GM21619 (cell line): ENCODE measurements around the gene UBQLN1.

Source experiments
- ATAC-seq: cut with Tn5 transposase; IDR thresholded peaks from one replicate; pipeline ENCODE4 v1.9.1; 2021; ENCODE audit not compliant: unreplicated experiment

The UBQLN1 gene

DNA sequence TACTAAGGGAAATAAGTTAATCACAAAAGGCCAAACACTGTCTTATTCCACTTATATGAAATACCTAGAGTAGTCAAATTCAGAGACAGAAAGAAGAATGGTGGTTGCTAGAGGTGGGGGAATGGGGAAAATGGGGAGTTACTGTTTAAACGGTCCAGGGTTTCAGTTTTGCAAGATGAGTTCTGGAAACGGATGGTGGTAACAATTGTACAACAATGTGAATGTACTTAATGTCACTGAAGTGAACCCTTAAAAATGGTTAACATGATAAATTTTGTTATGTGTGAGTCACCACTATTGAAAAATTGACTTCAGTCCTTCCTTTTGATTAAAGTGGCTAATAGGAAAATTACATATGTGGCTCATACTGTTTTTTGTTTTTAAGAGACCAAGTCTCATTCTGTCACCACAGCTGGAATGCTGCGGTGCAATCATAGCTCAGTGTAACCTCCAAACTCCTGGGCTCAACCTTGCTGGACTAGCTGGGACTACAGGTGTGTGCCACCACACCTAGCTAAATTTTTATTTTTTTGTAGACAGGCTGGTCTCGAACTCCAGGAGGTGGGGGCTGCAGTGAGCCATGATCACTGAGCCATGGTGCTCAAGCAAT lies 8.7 kb downstream of the UBQLN1 start:
- ATAC-seq = peak; percentile 39

DNA sequence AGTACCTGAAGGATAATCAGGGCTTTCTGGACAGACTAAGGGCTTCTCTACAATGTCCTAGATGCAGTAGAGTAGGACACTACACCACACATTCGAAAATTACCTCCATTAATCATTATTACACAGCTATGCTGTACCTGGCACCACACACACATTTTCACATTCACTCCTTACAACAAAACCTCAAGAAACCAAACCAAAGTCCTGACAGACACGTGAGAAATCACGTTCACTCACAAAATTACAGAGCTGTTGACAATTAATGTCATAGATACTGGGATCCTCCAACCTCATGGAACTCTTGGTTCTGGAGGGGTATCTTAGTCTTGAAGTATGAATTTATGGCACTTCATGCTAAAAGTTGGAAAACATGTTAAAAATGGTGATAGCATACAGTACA lies 16.3 kb downstream of the UBQLN1 start:
- no peak for ATAC-seq

DNA sequence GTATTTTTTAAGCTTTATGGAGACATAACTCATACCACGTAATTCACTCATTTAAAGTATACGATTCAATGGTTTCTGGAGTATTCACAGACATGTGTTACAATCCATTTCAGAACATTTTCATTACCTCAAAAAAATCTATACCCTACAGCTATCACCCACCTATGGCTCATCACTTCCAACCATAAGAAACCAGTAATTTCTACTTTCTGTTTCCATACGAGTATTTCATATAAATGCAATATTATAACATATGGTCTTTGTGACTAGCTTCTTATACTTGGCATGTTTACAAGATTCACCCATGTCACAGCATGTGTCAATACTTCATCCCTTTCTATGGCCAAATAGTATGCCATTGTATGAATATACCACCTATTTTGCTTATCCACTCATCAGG lies 18.8 kb downstream of the UBQLN1 start:
- no peak for ATAC-seq

DNA sequence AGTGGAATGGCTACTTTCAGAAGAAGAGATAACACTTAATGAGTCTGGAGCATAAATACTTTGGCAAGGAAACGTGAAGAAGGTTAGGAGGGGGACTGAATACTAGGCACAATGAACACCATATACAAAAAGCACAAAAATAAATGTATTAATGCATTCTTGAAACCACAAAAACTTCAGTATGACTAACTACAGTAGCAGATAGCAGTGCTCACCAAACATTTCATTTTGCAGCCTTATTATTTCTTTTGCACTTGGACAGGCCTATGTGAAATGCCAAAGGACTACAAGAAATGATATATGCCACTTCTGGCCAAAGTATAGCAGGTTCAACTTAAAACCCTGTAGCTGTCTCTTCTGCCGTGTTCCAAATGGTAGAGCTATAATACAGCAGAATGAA lies 26.3 kb downstream of the UBQLN1 start:
- no peak for ATAC-seq

DNA sequence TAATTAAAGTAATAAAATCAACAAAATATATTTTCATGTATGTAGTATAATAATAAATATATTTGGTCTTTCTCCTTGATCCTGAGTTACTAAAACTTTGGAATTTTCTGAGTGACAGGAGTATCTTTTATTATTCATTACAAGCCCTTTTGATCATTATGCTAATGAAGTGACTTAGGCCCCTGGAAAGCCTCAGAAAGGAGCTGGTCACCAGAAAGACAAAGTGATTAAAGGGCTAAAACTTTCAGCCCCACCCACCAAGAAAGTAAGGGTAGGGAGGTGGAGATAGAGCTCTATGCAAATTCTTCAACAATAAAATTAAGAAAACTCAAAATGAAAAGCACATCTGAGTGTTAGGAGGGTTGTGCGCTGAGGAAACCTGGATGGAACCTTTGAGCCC lies 27.5 kb downstream of the UBQLN1 start:
- ATAC-seq = no peak

DNA sequence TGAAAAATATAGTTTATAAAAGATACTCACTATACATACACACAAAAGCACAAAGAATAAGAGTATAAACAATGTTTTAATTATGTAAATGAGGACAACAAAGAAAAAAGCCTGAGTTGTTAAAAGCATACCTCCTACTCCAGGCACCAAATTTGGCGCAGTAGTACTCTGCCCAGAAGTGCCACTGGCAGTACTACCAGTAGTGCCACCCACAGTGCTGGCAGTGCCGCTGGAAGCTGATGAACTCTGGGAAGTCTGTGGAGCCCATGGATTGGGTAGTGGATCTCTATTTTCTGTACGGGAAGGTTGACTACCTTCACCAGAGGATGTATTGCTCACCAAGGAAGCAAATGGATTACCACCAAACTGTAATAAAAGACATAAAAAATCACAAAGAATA lies 30.2 kb downstream of the UBQLN1 start:
- ATAC-seq = no peak

DNA sequence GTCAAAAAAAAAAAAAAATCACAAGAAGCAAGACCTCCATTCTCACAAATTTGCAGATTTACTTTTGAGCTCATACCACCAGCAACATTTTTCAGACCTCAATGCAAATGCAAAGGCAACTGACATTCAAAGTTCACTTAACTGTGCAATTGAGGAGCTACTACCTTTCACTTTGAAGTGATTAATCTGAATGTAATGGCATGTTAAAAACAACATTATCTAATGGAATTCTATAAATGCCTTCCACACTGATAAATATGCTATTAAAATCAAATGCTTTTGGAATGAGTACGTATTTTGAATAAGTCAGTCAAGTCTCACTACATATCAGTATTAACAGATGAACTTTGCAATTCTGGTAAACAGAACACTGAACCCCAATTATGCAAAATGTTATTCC lies 32.3 kb downstream of the UBQLN1 start:
- ATAC-seq = no peak

DNA sequence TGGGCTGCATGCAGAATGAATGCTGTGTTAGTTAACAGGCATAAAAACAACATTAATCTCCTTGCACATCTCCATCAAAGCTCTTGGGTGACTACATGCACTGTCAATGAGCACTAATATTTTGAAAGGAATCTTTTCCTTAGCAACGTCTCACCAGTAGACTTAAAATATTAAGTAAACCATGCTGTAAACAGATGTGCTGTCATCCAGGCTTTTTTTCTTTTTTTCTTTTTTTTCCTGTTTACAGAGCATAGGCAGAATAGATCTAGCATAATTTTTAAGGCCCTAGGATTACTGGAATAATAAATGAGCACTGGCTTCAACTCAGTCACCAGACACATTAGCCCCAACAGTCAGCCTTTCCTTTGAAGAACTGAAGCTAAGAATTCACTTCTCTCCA lies 36.3 kb downstream of the UBQLN1 start:
- ATAC-seq = no peak

DNA sequence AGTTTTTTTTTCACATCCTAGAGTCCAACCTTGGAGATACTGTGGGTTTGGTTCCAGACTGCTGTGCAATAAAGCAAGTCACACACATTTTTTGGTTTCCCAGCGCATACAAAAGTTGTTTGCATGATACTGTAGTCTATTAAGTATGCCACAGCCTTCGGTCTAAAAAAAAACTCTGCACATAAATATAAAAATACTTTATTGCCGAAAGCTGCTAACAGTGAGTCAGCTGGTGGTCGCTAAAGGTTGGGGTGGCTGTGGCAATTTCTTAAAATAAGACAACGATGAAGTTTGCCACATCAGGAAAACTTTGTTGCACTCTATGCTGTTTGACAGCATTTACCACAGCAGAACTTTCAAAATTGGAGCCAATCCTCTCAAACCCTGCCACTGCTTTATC lies 37.4 kb downstream of the UBQLN1 start:
- ATAC-seq = no peak

DNA sequence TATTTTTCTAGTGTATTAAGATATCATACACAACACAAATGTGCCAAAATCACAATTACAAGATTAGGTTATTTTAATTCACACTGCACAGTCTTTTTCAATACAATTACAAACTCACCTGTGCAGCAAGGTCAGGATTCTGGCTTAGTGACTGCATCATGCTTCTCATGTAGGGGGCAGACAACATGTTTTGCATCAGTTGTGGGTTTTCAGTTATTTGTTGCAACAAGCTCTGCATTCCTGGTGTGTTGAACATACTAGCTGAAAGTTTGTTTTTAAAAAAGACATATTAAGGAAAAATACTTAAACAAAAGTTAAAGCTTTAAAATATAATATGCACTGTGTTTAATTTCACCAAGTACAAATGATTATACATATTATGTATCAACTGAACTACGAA lies 38.7 kb downstream of the UBQLN1 start:
- no peak for ATAC-seq

DNA sequence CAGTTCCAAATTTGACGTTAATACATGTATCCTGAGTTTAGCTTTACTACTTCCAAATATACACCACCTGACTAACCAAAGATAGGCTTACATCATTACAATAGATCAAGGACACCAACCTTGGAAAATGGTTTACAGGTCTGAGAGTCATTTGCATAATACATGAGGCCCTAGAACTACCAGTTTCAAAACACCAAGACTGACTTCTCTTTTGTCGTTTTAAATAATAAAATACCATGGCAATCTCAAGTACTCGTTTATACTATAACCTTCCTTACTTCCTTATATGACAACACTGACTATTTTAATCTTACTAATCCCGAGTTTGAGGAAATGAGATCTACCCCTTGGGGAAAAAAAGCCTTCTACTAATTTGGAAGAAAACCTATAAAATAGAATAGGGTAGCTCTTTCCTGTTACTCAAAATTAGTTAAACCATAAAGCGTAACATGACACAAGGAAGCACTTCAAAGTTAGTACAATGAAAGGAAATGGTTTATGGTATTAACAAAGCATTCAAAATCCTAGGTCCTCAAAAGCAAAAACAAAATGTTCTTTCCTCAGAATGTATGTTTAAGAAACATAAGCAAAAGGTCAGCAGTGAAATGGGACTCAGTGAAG lies 42.1 kb downstream of the UBQLN1 start:
- ATAC-seq = peak; percentile 91

DNA sequence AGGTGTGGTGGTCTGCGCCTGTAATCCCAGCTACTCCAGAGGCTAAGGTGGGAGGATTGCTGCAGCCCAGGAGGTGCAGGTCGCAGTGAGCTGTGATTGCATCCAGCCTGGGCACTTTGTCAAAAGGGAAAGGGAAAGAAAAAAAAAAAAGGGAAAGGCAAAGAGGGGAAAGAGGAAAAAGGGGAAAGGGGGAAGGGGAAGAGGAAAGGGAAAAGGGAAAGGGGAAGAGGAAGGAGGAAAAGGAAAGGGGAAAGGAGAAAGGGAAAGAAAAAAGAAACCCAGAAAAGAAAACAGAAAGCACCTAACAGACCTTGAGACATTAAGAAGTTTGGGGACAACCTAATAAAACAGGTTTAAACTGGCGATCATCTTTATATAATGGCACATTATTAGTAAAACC lies 44.8 kb downstream of the UBQLN1 start:
- ATAC-seq = no peak

DNA sequence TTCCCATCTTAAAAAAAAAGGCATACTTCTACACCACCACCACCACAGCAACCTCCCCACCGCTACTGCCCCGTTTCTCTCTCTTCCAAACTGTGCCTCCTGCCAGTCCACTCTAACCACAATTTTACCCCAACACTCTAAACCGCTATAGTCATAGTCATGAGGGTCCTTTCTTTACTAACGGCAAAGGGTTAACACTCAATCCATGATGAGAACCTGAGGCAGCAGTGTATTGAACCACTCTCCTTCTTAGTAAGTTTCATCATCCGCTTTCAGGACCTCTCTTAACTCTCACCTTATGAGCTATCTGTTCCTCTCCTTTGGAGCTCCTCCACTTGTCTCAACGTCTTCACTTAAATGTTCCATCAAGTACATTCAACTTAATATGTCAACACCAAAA lies 50.8 kb downstream of the UBQLN1 start:
- peak; percentile 44 for ATAC-seq

DNA sequence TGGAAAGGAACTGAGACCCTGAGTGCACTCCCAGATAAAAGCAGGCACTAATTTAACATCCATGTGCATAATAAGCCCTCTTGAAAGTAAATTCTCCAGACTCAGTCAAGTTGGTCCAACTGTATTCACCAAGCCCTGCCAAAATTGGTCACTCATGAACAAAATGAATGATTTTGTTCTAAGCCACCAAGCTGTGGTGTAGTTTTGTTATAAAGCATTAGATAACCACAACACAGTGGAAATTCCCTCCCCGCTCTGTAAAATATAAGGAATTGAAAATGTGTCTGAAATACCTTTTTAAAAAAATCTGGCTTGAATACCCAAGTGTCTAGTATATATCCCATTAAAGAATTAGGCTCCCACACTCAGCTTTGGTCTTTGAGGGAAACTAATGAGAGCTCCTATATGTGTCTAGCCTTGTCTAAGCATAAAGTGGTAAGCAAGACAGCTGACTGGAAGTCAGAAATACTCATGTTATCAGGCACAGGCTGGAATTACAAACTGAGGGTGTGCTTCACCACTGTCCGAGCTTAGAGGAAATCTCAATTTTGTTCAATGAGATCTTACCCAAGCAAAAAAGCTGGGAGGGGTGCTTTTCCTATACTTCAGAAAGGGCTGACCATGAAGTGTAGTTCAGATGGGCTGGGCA lies 51.6 kb downstream of the UBQLN1 start:
- peak; percentile 46 for ATAC-seq

DNA sequence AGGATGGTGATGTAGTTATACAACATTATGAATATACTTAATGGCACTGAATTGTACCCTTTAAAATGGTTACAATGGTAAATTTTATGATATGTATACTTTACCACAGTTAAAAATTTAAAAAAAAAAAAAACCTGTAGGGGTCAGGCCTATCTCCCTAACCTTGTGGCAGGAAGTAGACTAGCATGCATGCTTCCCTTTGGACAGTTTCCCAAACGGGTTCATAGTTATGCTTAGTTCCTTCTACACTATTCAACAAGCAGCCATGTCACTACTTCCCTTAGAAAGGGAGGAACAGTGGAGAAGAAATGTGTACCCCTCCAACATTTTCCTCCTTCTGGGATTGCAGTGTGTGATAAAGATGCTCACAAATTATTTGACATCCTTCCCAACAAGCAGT lies 52.3 kb downstream of the UBQLN1 start:
- ATAC-seq = no peak

DNA sequence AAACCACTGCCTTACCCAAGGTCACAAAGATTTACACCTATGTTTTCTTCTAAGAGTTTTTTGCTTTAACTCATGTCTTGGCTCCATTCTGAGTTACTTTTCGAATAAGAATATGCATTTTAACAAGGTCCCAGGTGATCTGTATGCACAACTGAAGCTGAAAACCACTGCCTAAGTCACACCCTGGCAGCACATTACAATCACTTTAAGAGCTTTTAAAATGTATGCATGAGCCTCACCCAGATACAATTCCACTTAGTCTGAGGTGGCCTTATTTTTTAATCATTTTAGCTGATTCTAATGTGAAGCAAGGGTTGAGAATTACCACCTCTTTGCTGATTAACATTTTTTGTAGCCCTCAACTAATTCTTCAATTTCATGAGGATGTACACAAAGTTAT lies 55.3 kb downstream of the UBQLN1 start:
- no peak for ATAC-seq

DNA sequence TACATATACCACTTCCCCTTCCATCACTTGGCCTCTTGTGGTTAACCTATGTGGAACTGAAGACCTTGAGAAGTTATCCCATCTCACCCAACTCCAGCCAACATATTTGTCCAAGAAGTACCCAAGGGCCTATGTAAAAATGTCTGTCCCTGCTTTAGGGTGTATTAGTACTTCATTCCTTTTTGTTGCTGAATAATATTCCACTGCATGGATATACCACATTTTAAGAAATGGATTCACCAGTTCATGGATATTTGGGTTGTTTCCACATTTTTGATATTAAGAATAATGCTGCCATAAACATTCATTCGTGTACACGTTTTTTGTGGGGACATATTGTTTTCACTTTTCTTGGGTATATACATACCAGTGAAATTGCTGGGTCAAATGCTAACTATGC lies 56.2 kb downstream of the UBQLN1 start:
- no peak for ATAC-seq

DNA sequence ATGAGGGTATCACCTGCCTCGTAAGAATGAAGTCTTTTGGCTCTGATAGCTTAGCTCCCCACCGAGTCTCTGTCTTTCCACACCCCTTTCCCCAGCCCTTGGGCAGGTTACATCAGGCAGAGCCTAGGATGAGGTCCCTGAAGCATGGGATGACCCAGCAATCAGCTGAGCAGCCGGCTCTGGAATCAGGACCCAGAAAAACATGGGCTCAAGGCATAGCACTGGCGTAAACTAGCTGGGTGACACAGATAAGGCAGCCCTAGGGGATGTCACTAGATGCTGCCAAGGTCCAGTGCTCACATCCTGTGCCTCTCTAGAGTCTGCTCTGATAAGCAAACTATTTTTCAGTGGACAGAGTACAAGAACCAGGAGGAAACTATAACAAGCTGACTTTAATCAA lies 58.2 kb downstream of the UBQLN1 start:
- ATAC-seq = no peak

DNA sequence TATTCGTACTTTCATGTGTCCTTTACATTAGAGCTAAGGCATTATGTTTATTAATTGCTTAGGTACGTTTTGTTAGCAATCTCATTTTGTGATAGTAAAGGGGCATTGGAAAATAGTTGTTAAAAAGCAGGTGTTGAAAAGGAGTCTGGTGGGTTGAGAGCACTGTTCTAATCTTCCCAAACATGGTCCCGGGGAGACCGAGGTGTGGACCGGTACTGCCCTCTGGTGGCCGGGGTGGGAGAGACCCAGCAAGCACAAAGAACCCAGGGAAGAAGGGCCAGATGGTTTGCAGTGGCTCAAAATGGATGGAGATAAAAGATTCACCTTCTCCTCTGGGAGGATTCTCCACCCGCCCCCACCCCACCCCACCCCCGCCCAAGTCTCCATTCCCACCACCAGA lies 58.7 kb downstream of the UBQLN1 start:
- peak; percentile 58 for ATAC-seq

DNA sequence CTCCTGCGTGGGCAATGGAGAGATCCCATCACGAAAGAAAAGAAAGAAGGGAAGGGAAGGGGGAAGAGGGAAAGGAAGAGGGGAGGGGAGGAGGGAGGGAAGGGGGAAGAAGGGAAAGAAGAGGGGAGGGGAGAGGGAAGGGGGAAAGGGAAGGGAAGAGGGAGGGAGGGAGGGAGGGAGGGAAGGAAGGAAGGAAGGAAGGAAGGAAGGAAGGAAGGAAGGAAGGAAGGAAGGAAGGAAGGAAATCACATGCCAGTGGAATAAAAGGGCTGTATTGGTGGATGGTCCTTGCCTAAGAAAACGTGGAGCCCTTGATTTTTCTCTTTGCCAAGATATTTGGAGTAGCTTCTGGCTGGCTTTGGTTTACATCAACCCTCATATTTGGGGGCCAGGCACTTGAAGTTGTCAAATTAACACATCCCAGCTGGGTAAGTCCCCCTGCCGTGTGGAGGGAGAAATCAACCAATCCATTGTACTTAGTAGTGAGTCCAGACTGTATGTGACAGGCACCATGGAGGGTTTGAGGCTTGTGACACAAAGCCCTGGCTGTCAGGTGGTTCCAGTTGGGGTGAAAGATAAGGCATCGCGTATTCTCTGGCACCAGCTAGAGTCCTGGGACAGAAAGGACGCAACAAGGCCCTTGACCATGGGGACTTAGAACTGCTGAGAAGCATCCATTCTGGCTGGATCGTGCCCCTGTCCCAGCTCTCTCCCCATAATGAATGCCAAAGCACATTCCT lies 61.1 kb downstream of the UBQLN1 start:
- no peak for ATAC-seq

DNA sequence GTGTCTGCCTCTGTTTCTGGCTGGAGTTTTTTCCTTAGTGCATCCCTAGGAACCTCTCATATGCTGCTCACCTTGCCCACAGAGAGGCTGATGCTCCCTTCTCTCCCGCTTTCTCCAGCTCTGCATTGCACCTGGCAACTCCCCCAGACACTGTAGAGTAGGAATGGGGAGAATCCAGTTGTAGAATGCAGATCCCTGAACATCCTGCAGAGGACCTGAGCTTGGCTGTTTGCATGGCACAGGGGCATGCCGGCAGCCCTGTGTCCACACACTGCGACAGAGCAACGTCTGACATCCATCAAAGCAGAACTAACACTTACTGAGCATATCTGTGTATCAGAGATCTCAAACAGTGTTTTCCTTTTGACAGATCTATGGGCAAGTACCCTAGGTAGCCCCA lies 65.0 kb downstream of the UBQLN1 start:
- ATAC-seq = no peak

DNA sequence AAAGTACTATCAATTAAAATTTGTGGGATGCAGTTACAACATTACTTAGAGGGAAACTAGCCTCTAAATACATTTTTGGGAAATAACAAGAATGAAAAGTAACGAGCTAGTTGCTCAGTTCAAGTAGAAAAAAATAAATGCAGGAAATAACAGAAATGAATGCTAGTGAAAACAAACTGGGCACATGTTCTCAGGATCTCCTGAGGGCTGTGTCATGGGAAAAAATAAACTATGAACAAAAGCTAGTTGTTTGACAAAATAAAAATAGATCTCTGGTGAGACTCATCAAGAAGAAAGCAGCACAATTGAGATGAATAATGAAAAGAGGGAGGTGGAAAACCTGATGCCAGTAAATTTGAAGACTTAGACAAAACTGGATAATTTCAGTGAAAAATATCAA lies 68.5 kb downstream of the UBQLN1 start:
- ATAC-seq = no peak
